IPS-20b (cell line): ENCODE measurements around the gene TIGD2.
A peak's percentile ranks its signal among the peaks of the same experiment; 100 is the strongest.

Experiments used
- H3K27ac ChIP-seq: one replicate; pipeline ENCODE4 v1.5.1; 2013; ENCODE audit warnings: low read length
- H3K27me3 ChIP-seq: 2 replicates; pipeline ENCODE4 v1.6.1; 2013; ENCODE audit warnings: mild to moderate bottlenecking, low read length, inconsistent platforms; ENCODE audit not compliant: insufficient read depth
- H3K36me3 ChIP-seq: 2 replicates; pipeline ENCODE4 v1.6.1; 2013; ENCODE audit warnings: low read depth, mild to moderate bottlenecking, inconsistent platforms, low read length, moderate library complexity; ENCODE audit not compliant: insufficient read depth
- H3K4me1 ChIP-seq: 2 replicates; pipeline ENCODE4 v1.6.1; 2013; ENCODE audit warnings: mild to moderate bottlenecking, control low read depth, inconsistent platforms, low read length, moderate library complexity; ENCODE audit not compliant: insufficient read depth
- H3K4me3 ChIP-seq: 2 replicates; pipeline ENCODE4 v1.5.1; 2013; ENCODE audit warnings: mild to moderate bottlenecking, low read length, inconsistent platforms
- H3K9ac ChIP-seq: 2 replicates; pipeline ENCODE4 v1.6.1; 2013; ENCODE audit warnings: low read depth, mild to moderate bottlenecking, inconsistent platforms, low read length, moderate library complexity
- H3K9me3 ChIP-seq: 2 replicates; pipeline ENCODE4 v1.6.1; 2013; ENCODE audit warnings: mild to moderate bottlenecking, low read depth, low read length, inconsistent platforms; ENCODE audit not compliant: insufficient read depth

Gene TIGD2

DNA sequence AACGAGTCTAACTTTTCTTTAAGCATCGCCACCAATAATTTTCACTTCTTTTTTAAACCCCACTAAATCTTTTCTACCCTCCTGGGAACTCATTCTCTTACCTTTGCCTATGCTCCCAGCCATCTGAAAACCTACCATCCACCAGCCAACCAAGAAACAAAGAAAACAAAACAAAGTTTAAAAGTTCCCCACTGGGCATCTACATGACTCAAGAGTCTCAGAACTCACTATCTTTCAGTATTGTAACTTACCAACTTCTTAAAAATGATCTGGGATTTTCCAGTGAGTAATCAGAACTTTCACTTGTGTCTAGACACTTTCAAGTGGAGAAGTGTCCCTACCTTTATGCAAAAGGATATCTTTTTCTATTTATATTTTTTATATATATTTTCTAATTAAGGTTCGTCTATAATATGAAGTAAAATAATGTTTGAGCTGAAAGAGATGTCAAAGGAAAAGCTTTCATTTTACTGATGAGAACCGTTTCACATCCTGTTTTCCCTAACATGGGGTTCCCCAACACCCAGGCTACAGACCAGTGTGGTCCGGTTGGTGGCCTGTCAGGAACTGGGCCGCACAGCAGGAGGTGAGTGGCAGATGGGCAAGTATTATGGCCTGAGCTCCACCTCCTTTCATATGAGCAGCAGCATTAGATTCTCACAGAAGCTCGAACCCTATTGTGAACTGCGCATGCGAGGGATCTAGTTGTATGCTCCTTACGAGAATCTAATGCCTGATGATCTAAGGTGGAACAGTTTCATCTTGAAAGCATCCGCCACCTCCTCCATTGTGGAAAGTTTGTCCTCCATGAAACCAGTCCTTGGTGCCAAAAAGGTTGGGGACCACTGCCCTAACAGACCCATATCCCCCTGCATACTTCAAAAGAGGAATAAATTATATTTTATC lies 9.8 kb upstream of the TIGD2 start:
- Histone ChIP-seq H3K9ac (no peak overlapping the region), H3K4me1 (no peaks in the 10 kb centered on the region), H3K9me3 (peaks cover 4% of the 10 kb centered on the region; the same call in 1 of the 2 replicates), H3K4me3 (no peak overlapping the region), H3K27me3 (no peaks in the 10 kb centered on the region), H3K36me3 (no peaks in the 10 kb centered on the region), H3K27ac (no peak overlapping the region)

- Histone ChIP-seq H3K27ac (no peak overlapping the region), H3K4me3 (no peak overlapping the region), H3K36me3 (no peaks in the 10 kb centered on the region), H3K9me3 (peaks cover 4% of the 10 kb centered on the region; the same call in 1 of the 2 replicates), H3K4me1 (peaks cover 6% of the 10 kb centered on the region; the same call in 1 of the 2 replicates), H3K27me3 (peaks cover 20% of the 10 kb centered on the region), H3K9ac (no peak overlapping the region)
These were observed 5.6 kb upstream of the TIGD2 start for GRCh38 chr4:89105726-89106125.

GRCh38 chr4:89108091-89108490 lies 3.2 kb upstream of the TIGD2 start:
- Histone ChIP-seq H3K27ac (no peak overlapping the region), H3K36me3 (no peaks in the 10 kb centered on the region), H3K27me3 (peaks cover 38% of the 10 kb centered on the region), H3K9me3 (no peaks in the 10 kb centered on the region), H3K4me3 (no peak overlapping the region), H3K4me1 (peaks cover 17% of the 10 kb centered on the region), H3K9ac (no peak overlapping the region)

GRCh38 chr4:89109841-89110540 lies 1.3 kb upstream of the TIGD2 start:
- Histone ChIP-seq H3K9me3 (no peaks in the 10 kb centered on the region), H3K27me3 (peaks cover 38% of the 10 kb centered on the region), H3K27ac (no peak overlapping the region), H3K36me3 (peaks cover 4% of the 10 kb centered on the region; the same call in 1 of the 2 replicates), H3K4me3 (peak overlapping the region; percentile 81), H3K4me1 (peaks cover 17% of the 10 kb centered on the region), H3K9ac (no peak overlapping the region)

- Histone ChIP-seq H3K9ac (peak overlapping the region; percentile 43; the same call in 1 of the 2 replicates), H3K4me3 (peak overlapping the region; percentile 81), H3K4me1 (peaks cover 17% of the 10 kb centered on the region), H3K36me3 (peaks cover 4% of the 10 kb centered on the region; the same call in 1 of the 2 replicates), H3K9me3 (no peaks in the 10 kb centered on the region), H3K27ac (no peak overlapping the region), H3K27me3 (peaks cover 38% of the 10 kb centered on the region)
These were observed 770 bp upstream of the TIGD2 start for GRCh38 chr4:89110541-89110985.

DNA sequence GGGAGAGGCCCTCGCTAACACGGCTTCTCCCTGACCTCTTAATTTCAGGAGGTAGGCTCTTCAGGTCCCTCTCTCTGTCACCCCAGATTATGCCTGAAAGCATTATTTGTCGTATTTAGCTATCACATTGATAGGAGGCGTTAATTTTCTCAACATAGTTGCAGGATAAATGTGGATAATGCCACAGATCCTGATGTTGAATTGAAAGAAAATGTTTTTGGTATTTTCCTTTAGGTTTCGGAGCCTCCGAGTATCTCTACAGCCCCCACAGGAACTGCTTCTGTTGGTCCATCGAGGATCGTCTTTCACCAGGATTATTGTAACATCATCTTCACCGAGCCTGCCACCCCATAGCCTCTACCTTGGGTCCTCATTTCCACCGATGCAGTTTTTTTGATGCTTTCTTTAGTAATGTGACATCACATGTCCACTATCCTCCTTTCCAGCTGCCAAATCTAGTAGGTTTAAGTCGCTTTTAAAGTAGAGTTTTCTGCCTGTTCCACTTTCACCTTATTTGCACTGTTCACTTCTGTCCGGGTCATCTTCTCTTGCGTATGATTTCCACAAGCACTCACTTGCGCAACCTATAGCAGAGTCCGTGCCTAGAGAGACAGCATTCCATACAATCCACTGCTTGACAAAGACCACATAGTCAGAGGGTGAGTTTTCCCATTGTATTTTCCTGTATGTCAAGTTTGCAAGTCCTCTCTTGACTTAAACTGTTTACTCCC lies 665 bp downstream of the TIGD2 start:
- no peak overlapping the region for H3K27ac ChIP-seq
- peak overlapping the region; percentile 74 for H3K9ac ChIP-seq
- H3K4me3 ChIP-seq = peak overlapping the region; percentile 81
- peaks cover 38% of the 10 kb centered on the region for H3K27me3 ChIP-seq
- peaks cover 4% of the 10 kb centered on the region; the same call in 1 of the 2 replicates for H3K36me3 ChIP-seq
- H3K9me3 ChIP-seq = no peaks in the 10 kb centered on the region
- peaks cover 17% of the 10 kb centered on the region for H3K4me1 ChIP-seq

DNA sequence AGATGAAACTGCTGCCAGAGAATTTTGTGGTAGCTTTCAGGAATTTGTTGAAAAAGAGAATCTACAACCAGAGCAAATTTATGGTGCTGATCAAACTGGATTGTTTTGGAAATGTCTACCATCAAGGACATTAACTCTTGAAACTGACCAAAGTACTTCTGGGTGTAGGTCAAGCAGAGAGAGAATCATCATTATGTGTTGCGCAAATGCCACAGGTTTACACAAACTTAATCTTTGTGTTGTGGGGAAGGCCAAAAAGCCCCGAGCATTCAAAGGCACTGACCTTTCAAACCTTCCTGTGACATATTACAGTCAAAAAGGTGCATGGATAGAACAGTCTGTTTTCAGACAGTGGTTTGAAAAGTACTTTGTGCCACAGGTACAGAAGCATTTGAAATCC lies 2.1 kb downstream of the TIGD2 start:
- H3K9me3 ChIP-seq = no peaks in the 10 kb centered on the region
- H3K9ac ChIP-seq = no peak overlapping the region
- no peak overlapping the region for H3K4me3 ChIP-seq
- H3K36me3 ChIP-seq = peaks cover 4% of the 10 kb centered on the region; the same call in 1 of the 2 replicates
- H3K4me1 ChIP-seq = peaks cover 17% of the 10 kb centered on the region
- no peak overlapping the region for H3K27ac ChIP-seq
- peaks cover 38% of the 10 kb centered on the region for H3K27me3 ChIP-seq

DNA sequence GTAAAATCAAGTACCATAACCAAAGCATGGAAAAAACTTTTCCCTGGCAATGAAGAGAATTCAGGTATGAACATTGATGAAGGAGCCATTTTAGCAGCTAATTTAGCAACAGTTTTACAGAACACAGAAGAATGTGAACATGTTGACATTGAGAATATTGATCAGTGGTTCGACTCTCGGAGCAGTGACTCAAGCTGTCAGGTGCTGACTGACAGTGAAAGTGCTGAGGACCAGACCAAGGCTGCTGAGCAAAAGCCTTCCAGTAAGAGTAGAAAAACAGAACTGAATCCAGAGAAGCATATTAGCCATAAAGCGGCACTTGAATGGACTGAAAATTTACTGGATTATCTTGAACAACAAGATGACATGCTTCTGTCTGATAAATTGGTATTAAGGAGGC lies 2.8 kb downstream of the TIGD2 start:
- Histone ChIP-seq H3K27me3 (peaks cover 34% of the 10 kb centered on the region), H3K4me1 (peaks cover 17% of the 10 kb centered on the region), H3K9ac (no peak overlapping the region), H3K36me3 (peaks cover 4% of the 10 kb centered on the region; the same call in 1 of the 2 replicates), H3K27ac (no peak overlapping the region), H3K9me3 (no peaks in the 10 kb centered on the region), H3K4me3 (no peak overlapping the region)

DNA sequence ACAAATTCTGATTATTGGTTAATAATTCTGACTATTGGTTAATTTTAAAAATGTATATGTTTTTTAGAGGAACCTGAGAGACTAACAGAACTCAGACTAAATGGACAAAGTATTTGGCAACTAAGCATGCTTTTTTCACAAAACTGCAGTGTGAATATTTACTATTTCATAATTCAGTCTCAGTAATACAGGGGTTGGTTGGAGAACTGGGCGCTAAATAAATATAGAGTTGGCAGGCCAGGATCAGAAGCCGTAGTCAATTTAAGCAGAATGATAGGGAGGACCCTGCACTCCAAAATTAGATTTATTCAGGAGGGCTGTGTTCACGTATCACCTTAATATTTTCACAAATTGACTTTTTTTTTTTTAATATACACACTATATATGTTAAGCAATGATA lies 5.8 kb downstream of the TIGD2 start:
- Histone ChIP-seq H3K36me3 (peaks cover 4% of the 10 kb centered on the region; the same call in 1 of the 2 replicates), H3K9ac (no peak overlapping the region), H3K27me3 (peaks cover 8% of the 10 kb centered on the region; the same call in 1 of the 2 replicates), H3K9me3 (no peaks in the 10 kb centered on the region), H3K4me1 (peaks cover 9% of the 10 kb centered on the region), H3K27ac (no peak overlapping the region), H3K4me3 (no peak overlapping the region)

DNA sequence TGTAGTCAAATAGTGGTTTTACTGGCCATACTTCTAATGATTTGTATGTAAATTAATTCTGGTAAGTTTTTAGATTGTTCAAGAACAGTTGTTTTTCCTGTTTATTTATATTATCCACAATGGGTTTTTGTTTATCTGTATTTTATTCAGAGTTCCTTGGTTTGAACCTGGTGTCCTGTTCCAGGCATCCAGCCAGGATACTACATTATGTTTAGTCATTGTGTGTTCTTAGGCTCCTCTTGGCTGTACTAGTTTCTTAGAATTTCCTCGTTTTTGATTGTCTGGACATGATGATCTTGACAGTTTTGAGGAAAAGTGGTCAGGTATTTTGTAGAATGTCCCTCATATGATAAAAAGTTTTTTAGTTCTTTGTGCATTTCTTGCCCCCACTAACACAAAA lies 7.8 kb downstream of the TIGD2 start:
- Histone ChIP-seq H3K27me3 (no peaks in the 10 kb centered on the region), H3K36me3 (peaks cover under 1% of the 10 kb centered on the region; the same call in 1 of the 2 replicates), H3K27ac (no peak overlapping the region), H3K4me1 (peaks cover 5% of the 10 kb centered on the region; the same call in 1 of the 2 replicates), H3K4me3 (no peak overlapping the region), H3K9me3 (no peaks in the 10 kb centered on the region), H3K9ac (no peak overlapping the region)

DNA sequence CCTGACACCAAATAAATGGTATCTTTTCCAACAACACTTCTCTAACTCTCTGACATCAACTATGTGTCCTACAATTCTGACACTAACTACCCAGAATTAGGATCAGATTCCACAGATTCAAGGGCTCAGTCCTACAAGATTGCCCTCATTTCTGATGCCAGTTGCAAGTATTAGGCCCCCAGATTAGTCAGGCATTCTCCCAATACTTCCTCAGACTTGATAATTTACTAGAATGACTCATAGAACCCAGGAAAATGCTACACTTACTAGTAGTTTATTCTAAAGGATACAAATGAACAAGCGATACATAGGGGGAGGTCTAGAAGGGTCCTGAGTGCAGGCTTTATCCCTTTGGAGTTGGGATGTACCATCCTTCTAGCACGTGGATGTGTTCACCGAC lies 8.5 kb downstream of the TIGD2 start:
- no peaks in the 10 kb centered on the region for H3K27me3 ChIP-seq
- no peak overlapping the region for H3K27ac ChIP-seq
- no peaks in the 10 kb centered on the region for H3K36me3 ChIP-seq
- H3K4me3 ChIP-seq = no peak overlapping the region
- no peaks in the 10 kb centered on the region for H3K9me3 ChIP-seq
- H3K4me1 ChIP-seq = peaks cover 5% of the 10 kb centered on the region; the same call in 1 of the 2 replicates
- no peak overlapping the region for H3K9ac ChIP-seq
